Measurements from ENCODE around the gene UBR4.

GRCh38 chr1:19062258-19063029 is 147.6 kb downstream of the UBR4 start:
- TF ChIP-seq, protein P1, sequence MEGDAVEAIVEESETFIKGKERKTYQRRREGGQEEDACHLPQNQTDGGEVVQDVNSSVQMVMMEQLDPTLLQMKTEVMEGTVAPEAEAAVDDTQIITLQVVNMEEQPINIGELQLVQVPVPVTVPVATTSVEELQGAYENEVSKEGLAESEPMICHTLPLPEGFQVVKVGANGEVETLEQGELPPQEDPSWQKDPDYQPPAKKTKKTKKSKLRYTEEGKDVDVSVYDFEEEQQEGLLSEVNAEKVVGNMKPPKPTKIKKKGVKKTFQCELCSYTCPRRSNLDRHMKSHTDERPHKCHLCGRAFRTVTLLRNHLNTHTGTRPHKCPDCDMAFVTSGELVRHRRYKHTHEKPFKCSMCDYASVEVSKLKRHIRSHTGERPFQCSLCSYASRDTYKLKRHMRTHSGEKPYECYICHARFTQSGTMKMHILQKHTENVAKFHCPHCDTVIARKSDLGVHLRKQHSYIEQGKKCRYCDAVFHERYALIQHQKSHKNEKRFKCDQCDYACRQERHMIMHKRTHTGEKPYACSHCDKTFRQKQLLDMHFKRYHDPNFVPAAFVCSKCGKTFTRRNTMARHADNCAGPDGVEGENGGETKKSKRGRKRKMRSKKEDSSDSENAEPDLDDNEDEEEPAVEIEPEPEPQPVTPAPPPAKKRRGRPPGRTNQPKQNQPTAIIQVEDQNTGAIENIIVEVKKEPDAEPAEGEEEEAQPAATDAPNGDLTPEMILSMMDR (IDR thresholded peaks at IDR 0.05) = no peak
- no peak for TF ChIP-seq RFX5 (IDR thresholded peaks at IDR 0.05; ENCODE audit: low read length)
- TF ChIP-seq USF2 (IDR thresholded peaks at IDR 0.05; ENCODE audit: borderline replicate concordance, low read depth, low read length) = no peak
- TF ChIP-seq EZH2phosphoT487 (IDR thresholded peaks at IDR 0.05; ENCODE audit: borderline replicate concordance, low read depth) = no peak
